GM10266 (cell line): ENCODE measurements around the gene POLR2L.

Experiments used
- DNase-seq: peaks from one replicate; pipeline ENCODE4 v3.0.0; 2012; ENCODE audit errors: extremely low spot score
- CTCF ChIP-seq: IDR thresholded peaks from 2 replicates; pipeline ENCODE4 v1.5.1; 2012; ENCODE audit warnings: mild to moderate bottlenecking, low read depth; ENCODE audit not compliant: control insufficient read depth, insufficient read depth; ENCODE audit errors: missing control alignments

The POLR2L gene

DNA sequence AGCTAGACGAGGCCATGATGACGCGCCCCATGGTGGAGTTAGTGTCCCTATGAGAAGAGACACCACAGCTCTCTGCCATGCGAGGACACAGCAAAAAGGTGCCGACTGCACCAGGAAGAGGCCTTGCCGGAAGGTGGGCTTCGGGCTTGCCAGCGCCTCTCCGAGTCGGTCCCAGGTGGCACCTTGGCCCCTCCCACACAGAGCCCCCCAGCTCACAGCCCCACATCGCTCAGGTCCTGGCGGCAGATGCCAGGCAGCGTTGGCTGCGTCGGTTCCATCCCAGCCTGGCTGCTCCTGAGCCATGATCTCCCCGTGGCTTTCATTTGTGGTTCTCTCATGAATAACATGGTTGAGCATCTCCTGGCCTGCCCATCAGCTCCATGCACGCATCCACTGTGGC lies 44.2 kb upstream of the POLR2L start:
- no peak for DNase-seq
- TF ChIP-seq CTCF = no peak

- no peak for DNase-seq
- TF ChIP-seq CTCF = no peak
Observed at GRCh38 chr11:884578-885070, 42.3 kb upstream of the POLR2L start.

GRCh38 chr11:883527-883926 lies 41.2 kb upstream of the POLR2L start:
- TF ChIP-seq CTCF = no peak
- DNase-seq = no peak

GRCh38 chr11:882596-882995 lies 40.3 kb upstream of the POLR2L start:
- DNase-seq = no peak
- no peak for TF ChIP-seq CTCF

DNA sequence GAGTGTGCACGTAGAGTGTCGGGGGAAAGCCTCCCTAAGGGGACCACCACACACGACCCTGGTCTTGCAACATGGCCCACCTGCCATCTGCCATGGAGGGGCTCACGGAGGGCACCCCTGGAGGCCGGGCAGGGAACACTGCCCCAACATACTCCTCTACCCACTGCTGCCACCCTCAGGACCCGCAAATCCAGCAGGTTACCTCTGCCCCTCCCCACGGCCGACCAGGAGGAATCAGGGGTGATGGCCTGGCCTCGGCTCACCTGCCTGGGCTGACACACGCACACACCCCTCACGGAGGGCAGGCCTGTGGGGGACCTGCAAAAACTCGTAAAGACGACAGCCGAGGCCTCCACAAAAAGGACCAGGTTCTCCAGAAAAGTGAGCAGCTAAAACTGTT lies 38.1 kb upstream of the POLR2L start:
- TF ChIP-seq CTCF = no peak
- DNase-seq = no peak

- no peak for TF ChIP-seq CTCF
- no peak for DNase-seq
Observed at GRCh38 chr11:877565-877964, 35.2 kb upstream of the POLR2L start.

- no peak for DNase-seq
Observed at GRCh38 chr11:876545-876944, 34.2 kb upstream of the POLR2L start.

More at GRCh38 chr11:876545-876944, 34.2 kb upstream of the POLR2L start:
- TF ChIP-seq CTCF = no peak
